Panc1 (cell line): ENCODE data around the gene DMRT3. TPM values are rescaled to one million over a fixed set of nuclear protein-coding genes. Genes with fewer than 3 reads are reported as not detected.

Experiments
- ATAC-seq: fragments of 200-7000 bp; cut with Tn5 transposase; 2 replicates; pipeline ENCODE4 v1.9.1; 2020; ENCODE audit warnings: mild to moderate bottlenecking, moderate library complexity
- BruUV-seq: library from RNA; stranded (reverse); fragments of 400-500 nt; replicated peaks from 2 replicates; lab custom pipeline; 2021; lab: Mats Ljungman, UMichigan
- CTCF ChIA-PET: fragments of 300-600 bp; sonication (Branson Sonifier 250); formaldehyde crosslinking; loops from one replicate; lab custom pipeline; 2022; ENCODE audit warnings: antibody characterized with exemption; lab: Charles Lee
- POLR2A ChIA-PET: fragments of 300-600 bp; sonication (Branson Sonifier 250); formaldehyde crosslinking; loops from one replicate; lab custom pipeline; 2022; ENCODE audit warnings: antibody characterized with exemption; lab: Charles Lee
- DNase-seq: peaks from one replicate; pipeline ENCODE4 v3.0.0-alpha.2; 2010; ENCODE audit warnings: low read depth, low spot score
- H3K27ac ChIP-seq: 2 replicates; pipeline ENCODE4 v1.5.1; 2011; ENCODE audit warnings: mild to moderate bottlenecking, low read length, inconsistent platforms
- H3K27me3 ChIP-seq: fragments of 200-500 bp; sonication (Bioruptor generic); 2 replicates; pipeline ENCODE4 v1.6.0; 2014; ENCODE audit warnings: low read length, inconsistent platforms; ENCODE audit not compliant: control insufficient read depth, insufficient read depth
- H3K36me3 ChIP-seq: fragments of 200-500 bp; sonication (Bioruptor generic); 2 replicates; pipeline ENCODE4 v1.5.1; 2014; ENCODE audit warnings: inconsistent platforms, mild to moderate bottlenecking, low read length, moderate library complexity; ENCODE audit not compliant: control insufficient read depth, insufficient read depth
- H3K4me1 ChIP-seq: 2 replicates; pipeline ENCODE4 v1.5.1; 2011; ENCODE audit warnings: inconsistent platforms, mild to moderate bottlenecking, low read length, moderate library complexity; ENCODE audit not compliant: control insufficient read depth, insufficient read depth
- H3K4me3 ChIP-seq, 2 experiments: 2 replicates each; pipeline ENCODE4 v1.5.1; 2011 to 2012; ENCODE audit warnings: low read depth in 2 of 2, low read length in 2 of 2, mild to moderate bottlenecking in 2 of 2, inconsistent platforms in 1 of 2, moderate library complexity in 1 of 2
- H3K9me3 ChIP-seq: fragments of 200-500 bp; sonication (Bioruptor generic); 2 replicates; pipeline ENCODE4 v1.5.1; 2014; ENCODE audit warnings: low read depth, mild to moderate bottlenecking, inconsistent platforms, low read length, moderate library complexity; ENCODE audit not compliant: control insufficient read depth, insufficient read depth
- POLR2AphosphoS5 ChIP-seq: IDR thresholded peaks from 2 replicates; pipeline ENCODE4 v1.6.1; 2012; ENCODE audit warnings: mild to moderate bottlenecking, low read depth, low read length, moderate library complexity
- SIN3A ChIP-seq: IDR thresholded peaks from 2 replicates; pipeline ENCODE4 v1.6.1; 2012; ENCODE audit warnings: low read depth, mild to moderate bottlenecking, low read length, moderate library complexity, borderline replicate concordance; ENCODE audit not compliant: insufficient read depth
- TCF7L2 ChIP-seq: IDR thresholded peaks from 2 replicates; pipeline ENCODE4 v1.6.1; 2011; ENCODE audit warnings: mild to moderate bottlenecking, low read depth, low read length, inconsistent platforms
- in situ Hi-C: cut with HindIII; loops from 2 replicates; pipeline ENCODE4 v1.10.0; 2016; ENCODE audit warnings: low sequenced_read_pairs, low pct_unique_long_range_greater_than_20kb
- intact Hi-C: fragments of 100-400 bp; cut with micrococcal nuclease; formaldehyde crosslinking; loops from one replicate; pipeline ENCODE4 v1.10.0; 2022; ENCODE audit not compliant: unreplicated experiment
- total RNA-seq: library from RNA; stranded (reverse); gene quantifications from one replicate; pipeline ENCODE4 v1.2.1, GENCODE V29; 2021; ENCODE audit not compliant: unreplicated experiment
- TF ChIP-seq, protein P1 (sequence below), 2 experiments: IDR thresholded peaks; 2 replicates each; pipeline ENCODE4 v1.6.1; 2011 to 2012; ENCODE audit warnings: low read depth in 2 of 2, control low read depth in 1 of 2, low read length in 1 of 2, mild to moderate bottlenecking in 1 of 2, moderate library complexity in 1 of 2; ENCODE audit not compliant: insufficient read depth in 1 of 2
- TF ChIP-seq, protein P2 (sequence below): fragments of 450-650 bp; IDR thresholded peaks from 2 replicates; pipeline ENCODE4 v1.5.1; 2017; ENCODE audit warnings: mild to moderate bottlenecking

The DMRT3 gene
- total RNA-seq, 1 experiment from 2014 or later: not detected

DNA sequence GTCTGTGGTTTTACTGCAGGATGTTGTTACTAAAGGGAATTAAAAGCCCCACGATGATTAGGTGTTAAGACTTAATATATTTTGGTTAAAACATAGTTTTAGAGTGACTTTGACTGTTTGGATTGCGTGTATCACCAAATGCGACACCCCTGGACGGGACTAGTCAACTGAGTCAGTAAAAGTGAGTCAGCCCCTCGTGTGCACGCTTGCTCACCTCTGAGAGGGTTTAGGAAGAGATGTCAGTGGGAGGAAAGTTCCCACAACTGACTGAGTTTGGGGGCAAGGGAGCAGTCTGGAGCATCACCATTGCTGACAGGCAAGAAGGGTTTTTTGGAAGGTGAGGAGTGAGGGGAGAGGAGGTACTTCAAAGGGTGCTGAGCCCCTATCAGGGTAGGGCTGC lies 14.4 kb upstream of the DMRT3 start:
- ChIA-PET CTCF (no interaction called here), POLR2A (no interaction called here)
- no peak overlapping the region for H3K4me3 ChIP-seq
- no peaks in the 10 kb centered on the region for H3K9me3 ChIP-seq
- no peaks in the 10 kb centered on the region for H3K36me3 ChIP-seq
- TF ChIP-seq, protein P1, sequence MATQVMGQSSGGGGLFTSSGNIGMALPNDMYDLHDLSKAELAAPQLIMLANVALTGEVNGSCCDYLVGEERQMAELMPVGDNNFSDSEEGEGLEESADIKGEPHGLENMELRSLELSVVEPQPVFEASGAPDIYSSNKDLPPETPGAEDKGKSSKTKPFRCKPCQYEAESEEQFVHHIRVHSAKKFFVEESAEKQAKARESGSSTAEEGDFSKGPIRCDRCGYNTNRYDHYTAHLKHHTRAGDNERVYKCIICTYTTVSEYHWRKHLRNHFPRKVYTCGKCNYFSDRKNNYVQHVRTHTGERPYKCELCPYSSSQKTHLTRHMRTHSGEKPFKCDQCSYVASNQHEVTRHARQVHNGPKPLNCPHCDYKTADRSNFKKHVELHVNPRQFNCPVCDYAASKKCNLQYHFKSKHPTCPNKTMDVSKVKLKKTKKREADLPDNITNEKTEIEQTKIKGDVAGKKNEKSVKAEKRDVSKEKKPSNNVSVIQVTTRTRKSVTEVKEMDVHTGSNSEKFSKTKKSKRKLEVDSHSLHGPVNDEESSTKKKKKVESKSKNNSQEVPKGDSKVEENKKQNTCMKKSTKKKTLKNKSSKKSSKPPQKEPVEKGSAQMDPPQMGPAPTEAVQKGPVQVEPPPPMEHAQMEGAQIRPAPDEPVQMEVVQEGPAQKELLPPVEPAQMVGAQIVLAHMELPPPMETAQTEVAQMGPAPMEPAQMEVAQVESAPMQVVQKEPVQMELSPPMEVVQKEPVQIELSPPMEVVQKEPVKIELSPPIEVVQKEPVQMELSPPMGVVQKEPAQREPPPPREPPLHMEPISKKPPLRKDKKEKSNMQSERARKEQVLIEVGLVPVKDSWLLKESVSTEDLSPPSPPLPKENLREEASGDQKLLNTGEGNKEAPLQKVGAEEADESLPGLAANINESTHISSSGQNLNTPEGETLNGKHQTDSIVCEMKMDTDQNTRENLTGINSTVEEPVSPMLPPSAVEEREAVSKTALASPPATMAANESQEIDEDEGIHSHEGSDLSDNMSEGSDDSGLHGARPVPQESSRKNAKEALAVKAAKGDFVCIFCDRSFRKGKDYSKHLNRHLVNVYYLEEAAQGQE (IDR thresholded peaks at IDR 0.05; ENCODE audit: insufficient read depth in 1 of 2, low read depth in 2 of 2, low read length in 1 of 2): no peak
- no peak for TF ChIP-seq TCF7L2
- TF ChIP-seq SIN3A: no peak
- no peak for TF ChIP-seq POLR2AphosphoS5
- TF ChIP-seq, protein P2, sequence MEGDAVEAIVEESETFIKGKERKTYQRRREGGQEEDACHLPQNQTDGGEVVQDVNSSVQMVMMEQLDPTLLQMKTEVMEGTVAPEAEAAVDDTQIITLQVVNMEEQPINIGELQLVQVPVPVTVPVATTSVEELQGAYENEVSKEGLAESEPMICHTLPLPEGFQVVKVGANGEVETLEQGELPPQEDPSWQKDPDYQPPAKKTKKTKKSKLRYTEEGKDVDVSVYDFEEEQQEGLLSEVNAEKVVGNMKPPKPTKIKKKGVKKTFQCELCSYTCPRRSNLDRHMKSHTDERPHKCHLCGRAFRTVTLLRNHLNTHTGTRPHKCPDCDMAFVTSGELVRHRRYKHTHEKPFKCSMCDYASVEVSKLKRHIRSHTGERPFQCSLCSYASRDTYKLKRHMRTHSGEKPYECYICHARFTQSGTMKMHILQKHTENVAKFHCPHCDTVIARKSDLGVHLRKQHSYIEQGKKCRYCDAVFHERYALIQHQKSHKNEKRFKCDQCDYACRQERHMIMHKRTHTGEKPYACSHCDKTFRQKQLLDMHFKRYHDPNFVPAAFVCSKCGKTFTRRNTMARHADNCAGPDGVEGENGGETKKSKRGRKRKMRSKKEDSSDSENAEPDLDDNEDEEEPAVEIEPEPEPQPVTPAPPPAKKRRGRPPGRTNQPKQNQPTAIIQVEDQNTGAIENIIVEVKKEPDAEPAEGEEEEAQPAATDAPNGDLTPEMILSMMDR: no peak
- BruUV-seq: no TSS peak
- in situ Hi-C loops (no loop called here), intact Hi-C loops (no loop called here)
- H3K27me3 ChIP-seq: no peaks in the 10 kb centered on the region
- ATAC-seq (no peak), DNase-seq (peak; percentile 2)
- H3K4me1 ChIP-seq: no peaks in the 10 kb centered on the region
- H3K27ac ChIP-seq: no peak overlapping the region

DNA sequence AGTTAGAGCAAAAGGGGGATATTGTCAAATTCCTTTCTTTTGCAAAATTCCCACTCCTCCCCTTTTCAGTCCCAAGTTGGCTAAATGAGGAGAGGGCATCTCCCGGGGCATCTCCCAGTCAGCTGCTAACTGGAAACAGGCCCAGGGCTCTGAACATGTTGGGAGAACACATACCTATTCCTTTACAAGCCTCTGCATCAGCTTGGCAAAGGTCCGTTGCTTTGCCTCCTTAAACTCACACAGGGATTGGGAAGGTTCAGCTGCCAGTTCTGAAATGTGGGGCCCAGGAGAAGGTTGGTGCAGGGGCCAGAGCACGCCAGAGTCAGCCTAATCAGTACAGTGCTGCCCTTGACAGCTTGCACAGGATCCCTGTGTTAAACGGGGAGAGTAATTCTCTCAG lies 11.0 kb upstream of the DMRT3 start:
- no peak for ATAC-seq
- Histone ChIP-seq H3K4me3 (no peak overlapping the region), H3K27me3 (no peaks in the 10 kb centered on the region), H3K27ac (no peak overlapping the region), H3K9me3 (no peaks in the 10 kb centered on the region), H3K4me1 (no peaks in the 10 kb centered on the region), H3K36me3 (no peaks in the 10 kb centered on the region)
- TF ChIP-seq, protein P2: no peak
- TF ChIP-seq TCF7L2 (no peak), SIN3A (no peak), POLR2AphosphoS5 (no peak)
- TF ChIP-seq, protein P1 (IDR thresholded peaks at IDR 0.05; ENCODE audit: insufficient read depth in 1 of 2, low read depth in 2 of 2, low read length in 1 of 2): no peak
- BruUV-seq: no TSS peak
- DNase-seq: no peak
- in situ Hi-C loops (no loop called here), intact Hi-C loops (no loop called here)
- CTCF ChIA-PET: no interaction called here
- POLR2A ChIA-PET: no interaction called here
